ENCODE measurements around the gene LRRC28. TPM values are rescaled to one million over a fixed set of nuclear protein-coding genes. Genes with fewer than 3 reads are reported as not detected.

Gene LRRC28
- total RNA-seq, 1 donor from 2014 or later = 34.2 TPM

- Histone ChIP-seq H3K27me3 (ENCODE audit: control insufficient read depth, insufficient read depth, low read length) (no peaks in the 10 kb centered on the region), H3K36me3 (ENCODE audit: control insufficient read depth, insufficient read depth, low read length) (no peaks in the 10 kb centered on the region), H3K4me3 (ENCODE audit: low read depth, low read length) (no peak overlapping the region)
- no peak for DNase-seq (ENCODE audit: low read depth)
- no peak for TF ChIP-seq CTCF (IDR thresholded peaks at IDR 0.05; ENCODE audit: insufficient read depth, low read length, poor library complexity, severe bottlenecking)
These were observed 69.3 kb downstream of the LRRC28 start for GRCh38 chr15:99320374-99321215.

- H3K4me3 ChIP-seq (ENCODE audit: low read depth, low read length) = no peak overlapping the region
- no peak for TF ChIP-seq CTCF (IDR thresholded peaks at IDR 0.05; ENCODE audit: insufficient read depth, low read length, poor library complexity, severe bottlenecking)
- H3K27me3 ChIP-seq (ENCODE audit: control insufficient read depth, insufficient read depth, low read length) = no peaks in the 10 kb centered on the region
- DNase-seq (ENCODE audit: low read depth) = no peak
- H3K36me3 ChIP-seq (ENCODE audit: control insufficient read depth, insufficient read depth, low read length) = no peaks in the 10 kb centered on the region
These were observed 70.2 kb downstream of the LRRC28 start for GRCh38 chr15:99321468-99321867.

- Histone ChIP-seq H3K36me3 (ENCODE audit: control insufficient read depth, insufficient read depth, low read length) (no peaks in the 10 kb centered on the region), H3K4me3 (ENCODE audit: low read depth, low read length) (no peak overlapping the region), H3K27me3 (ENCODE audit: control insufficient read depth, insufficient read depth, low read length) (no peaks in the 10 kb centered on the region)
- no peak for DNase-seq (ENCODE audit: low read depth)
- no peak for TF ChIP-seq CTCF (IDR thresholded peaks at IDR 0.05; ENCODE audit: insufficient read depth, low read length, poor library complexity, severe bottlenecking)
These were observed 71.5 kb downstream of the LRRC28 start for GRCh38 chr15:99322643-99323405.

GRCh38 chr15:99324082-99324620 is 72.9 kb downstream of the LRRC28 start:
- no peak for TF ChIP-seq CTCF (IDR thresholded peaks at IDR 0.05; ENCODE audit: insufficient read depth, low read length, poor library complexity, severe bottlenecking)
- H3K4me3 ChIP-seq (ENCODE audit: low read depth, low read length) = no peak overlapping the region
- peak; percentile 82 for DNase-seq (ENCODE audit: low read depth)

GRCh38 chr15:99324700-99325099 is 73.4 kb downstream of the LRRC28 start:
- no peaks in the 10 kb centered on the region for H3K36me3 ChIP-seq (ENCODE audit: control insufficient read depth, insufficient read depth, low read length)
- H3K27me3 ChIP-seq (ENCODE audit: control insufficient read depth, insufficient read depth, low read length) = no peaks in the 10 kb centered on the region
- H3K4me3 ChIP-seq (ENCODE audit: low read depth, low read length) = no peak overlapping the region
- no peak for DNase-seq (ENCODE audit: low read depth)
- no peak for TF ChIP-seq CTCF (IDR thresholded peaks at IDR 0.05; ENCODE audit: insufficient read depth, low read length, poor library complexity, severe bottlenecking)

More at GRCh38 chr15:99324082-99324620, 72.9 kb downstream of the LRRC28 start:
- H3K27me3 ChIP-seq (ENCODE audit: control insufficient read depth, insufficient read depth, low read length) = no peaks in the 10 kb centered on the region
- H3K36me3 ChIP-seq (ENCODE audit: control insufficient read depth, insufficient read depth, low read length) = no peaks in the 10 kb centered on the region
